Stimulated activated memory B cell treated with anti-CD40 and anti-IgM and Interleukin-4, amounts not matched to agents 10 μg/mL and 1 μg/mL and 100 μg/mL, for 72 hours (primary cell): ENCODE results near the gene RPP25L.

Experiments
- ATAC-seq: fragments of 150-1000 bp; cut with Tn5 transposase; 2 replicates; pipeline ENCODE4 v1.10.0; 2021
- H3K27ac Mint-ChIP-seq: one replicate; pipeline ENCODE4 v1.8.0; 2022; ENCODE audit warnings: mild to moderate bottlenecking, mixed read lengths
- H3K27me3 Mint-ChIP-seq: one replicate; pipeline ENCODE4 v1.8.0; 2022; ENCODE audit warnings: mixed read lengths
- H3K36me3 Mint-ChIP-seq: one replicate; pipeline ENCODE4 v1.8.0; 2022; ENCODE audit warnings: mixed read lengths
- H3K4me1 Mint-ChIP-seq: one replicate; pipeline ENCODE4 v1.8.0; 2022; ENCODE audit warnings: mixed read lengths
- H3K4me3 Mint-ChIP-seq: one replicate; pipeline ENCODE4 v1.8.0; 2022; ENCODE audit warnings: mild to moderate bottlenecking, moderate library complexity, mixed read lengths
- H3K9me3 Mint-ChIP-seq: one replicate; pipeline ENCODE4 v1.8.0; 2022; ENCODE audit warnings: mixed read lengths

RPP25L gene

DNA sequence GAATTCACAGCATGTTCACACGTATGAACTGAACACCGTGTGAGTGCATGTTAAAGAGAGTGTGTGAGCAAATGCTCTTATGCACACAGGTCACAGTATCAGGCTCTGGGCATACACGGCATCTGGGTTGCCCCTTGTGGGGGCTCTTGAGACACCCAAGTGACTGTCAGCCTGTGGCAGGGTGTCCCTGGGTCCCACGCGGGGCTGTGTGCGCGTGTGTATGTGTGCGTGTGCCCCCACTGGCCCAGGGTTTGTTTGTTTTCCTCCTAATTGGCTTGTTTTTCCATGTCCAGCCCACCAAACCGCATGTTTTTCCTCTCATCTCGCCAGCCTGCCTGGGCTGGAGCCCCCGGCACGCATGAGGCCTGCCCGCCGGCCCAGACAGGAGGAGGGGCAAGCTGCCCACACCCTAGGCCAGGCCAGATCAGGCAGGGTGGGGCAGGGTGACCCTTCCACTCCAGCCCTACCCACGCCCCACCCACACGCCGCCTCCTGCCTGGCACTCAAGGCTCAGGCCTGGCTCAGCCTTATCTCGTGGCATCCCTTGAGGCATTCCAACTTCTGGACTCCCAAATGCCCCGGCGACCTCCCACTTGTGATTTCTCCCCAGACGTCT lies 51.2 kb downstream of the RPP25L start:
- Mint-ChIP-seq H3K9me3 (no peaks in the 10 kb centered on the region), H3K4me3 (no peak overlapping the region), H3K4me1 (no peaks in the 10 kb centered on the region), H3K27ac (no peak overlapping the region), H3K36me3 (no peaks in the 10 kb centered on the region), H3K27me3 (peaks cover 76% of the 10 kb centered on the region)
- no peak for ATAC-seq
